Activated CD8-positive, alpha-beta T cell treated with anti-CD3 and anti-CD28 coated beads, Interleukin-2, amount 10 ng/mL, durations not matched to agents 7 days and 5 days (primary cell): ENCODE measurements around the gene ARL6IP4. TPM values are rescaled to one million over a fixed set of nuclear protein-coding genes. Genes with fewer than 3 reads are reported as not detected.
"Not testable (repeated sequence)": the region's sequence is repeated elsewhere in the genome, so short reads cannot be mapped to it uniquely, and the experiment has no call there.

Experiments
- ATAC-seq: fragments of 150-1000 bp; cut with Tn5 transposase; one replicate; pipeline ENCODE4 v1.10.0; 2021; ENCODE audit warnings: moderate library complexity
- CTCF ChIA-PET: fragments of 350-600 bp; sonication (Branson Sonifier 250); formaldehyde crosslinking; loops from one replicate; lab custom pipeline; 2021; ENCODE audit warnings: antibody characterized with exemption; lab: Charles Lee
- POLR2A ChIA-PET: fragments of 350-600 bp; sonication (Branson Sonifier 250); formaldehyde crosslinking; loops from one replicate; lab custom pipeline; 2021; ENCODE audit warnings: antibody characterized with exemption; lab: Charles Lee
- DNase-seq: peaks from one replicate; pipeline ENCODE4 v3.0.0-alpha.2; 2020
- H3K27ac Mint-ChIP-seq: one replicate; pipeline ENCODE4 v1.8.0; 2021; ENCODE audit warnings: mild to moderate bottlenecking, mixed read lengths
- H3K27me3 Mint-ChIP-seq: one replicate; pipeline ENCODE4 v1.8.0; 2021; ENCODE audit warnings: low read depth, mixed read lengths
- H3K36me3 Mint-ChIP-seq: one replicate; pipeline ENCODE4 v1.8.0; 2021; ENCODE audit warnings: low read depth, mixed read lengths
- H3K4me1 Mint-ChIP-seq: one replicate; pipeline ENCODE4 v1.8.0; 2021; ENCODE audit warnings: low read depth, mixed read lengths
- H3K4me3 Mint-ChIP-seq: one replicate; pipeline ENCODE4 v1.8.0; 2021; ENCODE audit warnings: mild to moderate bottlenecking, mixed read lengths
- H3K9me3 Mint-ChIP-seq: one replicate; pipeline ENCODE4 v1.8.0; 2022; ENCODE audit warnings: mixed read lengths; ENCODE audit not compliant: insufficient read depth
- total RNA-seq, 2 experiments: library from RNA; stranded (reverse); gene quantifications; one replicate each; pipeline ENCODE4 v1.2.3, GENCODE V29; 2021

The ARL6IP4 gene
- 100 to 1,000 TPM; 204 to 213 TPM for total RNA-seq

DNA sequence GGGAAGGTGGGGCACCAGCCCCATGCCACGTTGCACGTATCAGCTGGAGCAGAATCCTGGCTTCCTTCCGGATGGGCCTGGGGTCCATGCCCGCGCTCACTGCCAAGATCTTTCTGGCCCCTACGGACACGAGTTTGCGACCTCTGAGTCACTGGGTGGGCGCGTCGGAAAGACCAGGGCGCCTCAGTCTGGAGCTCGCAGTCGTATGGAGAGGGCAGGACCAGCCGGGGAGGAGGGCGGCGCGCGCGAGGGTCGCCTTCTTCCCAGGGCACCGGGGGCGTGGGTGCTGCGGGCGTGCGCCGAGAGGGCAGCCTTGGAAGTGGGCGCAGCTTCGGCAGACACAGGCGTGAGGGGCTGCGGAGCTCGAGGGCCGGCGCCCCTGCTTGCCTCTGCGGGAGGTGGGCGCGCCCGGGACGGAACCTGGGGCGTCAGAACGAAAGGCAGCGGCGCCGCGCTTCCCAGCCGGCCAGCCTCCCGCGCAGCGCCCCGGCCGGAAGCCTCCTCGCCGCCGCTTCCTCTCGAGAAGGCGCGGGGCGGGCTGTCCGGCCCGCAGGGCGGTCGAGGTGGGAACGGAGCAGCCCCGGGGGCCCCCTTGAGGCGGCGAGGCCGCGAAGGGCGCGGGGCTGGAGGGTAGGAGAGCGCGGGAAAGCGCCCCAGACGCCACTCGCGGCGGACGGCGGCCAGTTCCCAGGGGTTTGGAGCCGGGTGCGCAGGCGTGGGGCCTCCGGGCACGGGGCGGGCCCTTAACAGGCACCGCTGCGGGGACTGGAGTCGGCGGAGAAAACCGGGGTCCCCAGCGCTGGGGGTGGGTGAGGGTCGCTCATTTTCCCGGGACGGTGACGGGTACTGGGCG is at the start of gene ARL6IP4:
Gene ARL6IP4, plus strand, starts transcription at position 499 of the 853 bp plus-strand sequence. CDS start 459 bp downstream, outside the sequence.
- DNase-seq: peak; percentile 73
- Mint-ChIP-seq H3K36me3 (peaks cover 41% of the 10 kb centered on the region), H3K27me3 (no peaks in the 10 kb centered on the region), H3K9me3 (no peaks in the 10 kb centered on the region), H3K4me1 (peaks cover 72% of the 10 kb centered on the region), H3K4me3 (peak within 1 kb of the TSS; percentile 85), H3K27ac (peak within 1 kb of the TSS; percentile 94)
- peak; percentile 78 for ATAC-seq
- ChIA-PET CTCF (interaction anchor here (1.0 to 2.4 kb wide), 4 partner anchors 90 to 258 kb away, joined by 3 to 15 read pairs (median 6); partner anchors contain the start of genes MPHOSPH9 and MTRFR), POLR2A (interaction anchor here (0.8 to 0.9 kb wide), 2 partner anchors 64 to 257 kb away, joined by 3 to 5 read pairs; no protein-coding TSS in a partner anchor)

DNA sequence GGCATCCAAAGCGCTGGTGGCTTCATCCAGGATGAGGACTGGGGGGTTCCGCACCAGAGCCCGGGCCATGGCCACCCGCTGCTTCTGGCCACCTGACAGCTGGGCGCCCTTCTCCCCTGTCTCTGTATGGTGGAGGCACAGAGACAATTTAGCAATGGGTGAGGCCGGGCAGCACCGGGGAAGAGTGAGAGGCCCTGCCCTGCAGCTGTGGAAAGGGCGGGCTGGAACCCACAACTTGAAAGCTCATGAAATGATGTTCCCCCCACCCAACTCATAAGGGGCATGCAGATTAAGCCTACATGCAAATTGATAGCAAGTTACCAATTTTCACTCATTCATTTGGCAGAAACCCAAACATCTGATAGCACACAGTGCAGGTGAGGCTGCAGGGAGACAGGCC is 48.3 kb upstream of the ARL6IP4 start:
- DNase-seq: no peak
- peaks cover 13% of the 10 kb centered on the region for H3K4me1 Mint-ChIP-seq
- H3K27me3 Mint-ChIP-seq: no peaks in the 10 kb centered on the region
- no peak for ATAC-seq
- H3K27ac Mint-ChIP-seq: no peak overlapping the region
- CTCF ChIA-PET: no interaction called here
- no peak overlapping the region for H3K4me3 Mint-ChIP-seq
- H3K9me3 Mint-ChIP-seq: no peaks in the 10 kb centered on the region
- POLR2A ChIA-PET: no interaction called here
- H3K36me3 Mint-ChIP-seq: no peaks in the 10 kb centered on the region

- no peaks in the 10 kb centered on the region for H3K36me3 Mint-ChIP-seq
- ChIA-PET CTCF (no interaction called here), POLR2A (no interaction called here)
- no peak overlapping the region for H3K27ac Mint-ChIP-seq
- ATAC-seq: no peak
- no peaks in the 10 kb centered on the region for H3K27me3 Mint-ChIP-seq
- H3K9me3 Mint-ChIP-seq: no peaks in the 10 kb centered on the region
- no peaks in the 10 kb centered on the region for H3K4me1 Mint-ChIP-seq
- H3K4me3 Mint-ChIP-seq: no peak overlapping the region
- DNase-seq: no peak
These were observed 45.8 kb upstream of the ARL6IP4 start for GRCh38 chr12:122934722-122935121.

DNA sequence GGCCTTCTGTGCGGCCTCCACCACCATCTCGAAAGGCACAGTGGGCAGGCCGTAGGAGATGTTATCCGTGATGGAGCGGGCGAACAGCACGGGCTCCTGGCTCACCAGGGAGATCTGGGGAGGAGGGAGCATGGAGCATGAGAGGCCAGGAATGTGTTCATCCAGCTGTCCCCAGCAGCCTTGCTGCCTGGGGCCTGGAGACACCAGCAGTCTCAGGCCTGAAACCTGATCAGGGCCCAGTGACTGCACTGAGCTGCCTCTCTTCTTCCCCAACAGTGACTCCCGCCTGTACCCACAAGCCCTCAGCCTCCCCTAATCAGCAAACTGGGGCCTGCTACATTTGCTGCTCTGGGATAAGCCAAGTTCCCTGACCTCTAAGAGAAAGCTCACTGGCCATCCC is 45.2 kb upstream of the ARL6IP4 start:
- Mint-ChIP-seq H3K36me3 (no peaks in the 10 kb centered on the region), H3K4me3 (no peak overlapping the region), H3K27ac (no peak overlapping the region), H3K9me3 (no peaks in the 10 kb centered on the region), H3K27me3 (no peaks in the 10 kb centered on the region), H3K4me1 (no peaks in the 10 kb centered on the region)
- CTCF ChIA-PET: no interaction called here
- no peak for ATAC-seq
- DNase-seq: no peak
- POLR2A ChIA-PET: no interaction called here

DNA sequence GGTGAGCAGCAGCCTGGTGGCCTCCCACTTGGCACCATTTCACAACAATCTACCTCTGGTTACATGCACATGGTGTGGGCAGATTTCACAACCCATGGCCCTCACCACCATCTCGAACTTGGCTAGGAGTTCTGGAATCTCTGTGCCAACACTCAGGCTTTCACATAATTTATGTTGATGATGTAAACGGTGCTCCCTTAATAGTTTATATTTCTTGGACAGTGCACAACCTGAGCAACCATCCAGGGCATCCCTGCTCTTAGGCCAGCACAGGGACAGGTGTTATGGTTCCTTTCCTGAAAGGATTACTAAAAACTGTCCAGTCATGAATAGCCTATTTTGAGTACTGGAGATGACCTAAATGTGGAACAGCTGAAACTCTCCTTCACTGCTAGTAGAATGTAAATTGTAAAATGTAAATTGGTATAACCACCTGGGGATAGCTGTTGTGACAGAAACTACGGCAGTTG is 42.8 kb upstream of the ARL6IP4 start:
- H3K36me3 Mint-ChIP-seq: no peaks in the 10 kb centered on the region
- H3K27ac Mint-ChIP-seq: no peak overlapping the region
- no peak overlapping the region for H3K4me3 Mint-ChIP-seq
- H3K9me3 Mint-ChIP-seq: no peaks in the 10 kb centered on the region
- ChIA-PET CTCF (interaction anchor here (1.4 to 1.6 kb wide), 2 partner anchors 47 to 77 kb away, joined by 3 to 6 read pairs; no protein-coding TSS in a partner anchor), POLR2A (no interaction called here)
- DNase-seq: no peak
- no peak for ATAC-seq
- peaks cover 3% of the 10 kb centered on the region for H3K4me1 Mint-ChIP-seq
- no peaks in the 10 kb centered on the region for H3K27me3 Mint-ChIP-seq

DNA sequence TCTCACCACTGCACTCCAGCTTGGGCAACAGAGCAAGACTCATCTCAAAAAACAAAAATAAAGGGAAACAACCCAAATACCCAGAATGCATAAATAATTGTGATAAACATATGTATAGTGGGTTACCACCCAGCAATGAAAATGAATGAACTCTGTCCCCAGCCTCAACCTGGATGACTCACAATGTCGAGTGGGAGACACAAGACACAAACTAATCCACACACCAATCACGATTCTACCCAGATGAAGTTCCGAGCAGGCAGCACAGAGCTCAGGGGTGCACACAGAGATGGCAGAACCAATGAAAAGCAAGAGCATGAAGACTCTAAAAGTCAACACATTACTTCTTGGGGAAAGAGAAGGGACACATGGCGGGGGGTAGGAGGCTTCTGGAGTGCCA is 41.4 kb upstream of the ARL6IP4 start:
- H3K27ac Mint-ChIP-seq: no peak overlapping the region
- H3K36me3 Mint-ChIP-seq: no peaks in the 10 kb centered on the region
- DNase-seq: no peak
- ChIA-PET POLR2A (no interaction called here), CTCF (interaction anchor here (1.6 kb wide), 1 partner anchor 79 kb away, joined by 6 read pairs; no protein-coding TSS in a partner anchor)
- no peak for ATAC-seq
- no peak overlapping the region for H3K4me3 Mint-ChIP-seq
- H3K27me3 Mint-ChIP-seq: no peaks in the 10 kb centered on the region
- H3K4me1 Mint-ChIP-seq: peaks cover 13% of the 10 kb centered on the region
- no peaks in the 10 kb centered on the region for H3K9me3 Mint-ChIP-seq

DNA sequence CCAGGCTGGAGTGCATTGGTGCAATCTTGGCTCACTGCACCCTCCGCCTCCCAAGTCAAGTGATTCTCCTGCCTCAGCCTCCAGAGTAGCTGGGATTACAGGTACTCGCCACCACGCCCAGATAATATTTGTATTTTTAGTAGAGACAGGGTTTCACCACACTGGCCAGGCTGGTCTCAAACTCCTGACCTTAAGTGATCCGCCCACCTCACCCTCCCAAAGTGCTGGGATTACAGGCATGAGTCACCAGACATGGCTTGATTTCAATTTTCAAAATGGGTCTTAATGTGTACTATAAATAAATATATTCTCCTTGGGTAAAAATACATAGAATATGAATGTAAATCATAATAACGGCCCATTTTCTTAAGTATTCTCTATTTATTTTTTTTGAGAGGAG is 39.1 kb upstream of the ARL6IP4 start:
- H3K4me3 Mint-ChIP-seq, H3K27me3 Mint-ChIP-seq, H3K9me3 Mint-ChIP-seq, H3K36me3 Mint-ChIP-seq, POLR2A ChIA-PET, H3K27ac Mint-ChIP-seq, ATAC-seq, DNase-seq: not testable (repeated sequence)
- H3K4me1 Mint-ChIP-seq: peaks cover 24% of the 10 kb centered on the region
- CTCF ChIA-PET: interaction anchor here (0.7 kb wide), 1 partner anchor 53 kb away, joined by 3 read pairs; no protein-coding TSS in a partner anchor

DNA sequence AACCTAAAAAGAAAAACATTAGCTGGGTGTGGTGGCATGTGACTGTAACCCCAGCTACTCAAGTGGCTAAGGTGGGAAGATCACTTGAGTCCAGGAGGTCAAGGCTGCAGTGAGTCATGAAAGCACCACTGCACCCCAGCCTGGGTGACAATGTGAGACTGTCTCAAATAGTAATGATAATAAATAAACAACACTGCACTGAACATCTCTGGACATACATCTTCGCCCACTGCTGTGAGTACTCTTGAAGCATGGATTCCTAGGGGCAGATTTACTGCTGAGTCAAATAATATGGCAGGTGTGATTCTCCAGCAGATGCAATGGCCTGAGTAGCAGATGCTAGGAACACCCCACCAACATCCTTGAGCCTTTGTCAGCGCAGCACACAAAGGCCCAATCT is 37.8 kb upstream of the ARL6IP4 start:
- ATAC-seq (no peak), DNase-seq (no peak)
- Mint-ChIP-seq H3K36me3 (no peaks in the 10 kb centered on the region), H3K9me3 (no peaks in the 10 kb centered on the region), H3K27me3 (no peaks in the 10 kb centered on the region), H3K4me1 (peaks cover 37% of the 10 kb centered on the region), H3K4me3 (no peak overlapping the region), H3K27ac (no peak overlapping the region)
- ChIA-PET POLR2A (no interaction called here), CTCF (no interaction called here)

GRCh38 chr12:122943196-122943595 is 37.3 kb upstream of the ARL6IP4 start:
- ChIA-PET POLR2A (no interaction called here), CTCF (no interaction called here)
- ATAC-seq: no peak

DNA sequence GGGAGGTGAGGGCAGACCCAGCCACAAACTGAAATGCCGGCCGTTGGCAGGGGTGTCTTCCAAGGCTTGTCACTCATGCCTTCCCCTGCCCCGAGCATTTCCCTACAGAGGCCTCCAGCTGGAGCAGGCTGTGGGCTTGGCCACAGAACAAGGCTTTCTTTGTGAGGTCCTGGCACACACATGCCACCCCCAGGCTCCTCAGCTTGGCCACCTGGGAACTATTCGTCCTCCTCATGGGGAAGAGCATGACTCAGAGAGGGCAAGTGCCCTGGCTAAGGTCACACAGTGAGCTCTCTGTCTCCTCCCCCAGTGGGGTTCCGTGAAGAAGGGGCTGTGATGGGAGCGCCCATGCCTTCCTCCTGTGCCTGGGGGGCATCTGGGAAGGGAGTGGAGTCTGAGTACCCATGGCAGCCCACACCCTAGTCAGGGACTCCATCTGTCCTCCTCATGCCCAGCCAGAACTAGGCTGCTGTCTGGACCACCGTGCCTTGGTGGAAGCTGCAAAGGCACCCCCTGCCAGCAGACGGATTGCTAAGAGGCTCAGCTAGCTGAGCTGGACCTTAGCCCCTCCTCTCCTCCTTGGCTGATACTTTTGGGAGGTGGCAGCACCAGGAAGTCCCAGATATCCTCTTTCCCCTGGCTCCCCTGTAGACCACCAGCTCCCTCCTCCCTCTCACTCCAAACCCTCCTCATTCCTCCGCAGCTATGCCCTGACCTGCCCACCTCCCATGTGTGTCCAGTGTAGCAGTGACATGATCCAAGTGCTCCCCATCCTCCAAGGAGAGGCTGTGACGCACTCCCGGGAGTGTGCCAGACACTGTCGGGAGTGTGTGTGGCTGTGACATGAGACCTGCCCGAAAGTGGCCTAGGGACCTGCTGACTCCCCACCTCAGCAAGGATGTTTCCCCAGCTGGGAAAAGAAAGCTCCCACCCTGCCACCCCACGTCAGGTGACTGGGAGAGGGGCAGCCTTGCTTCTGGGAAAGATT is 35.6 kb upstream of the ARL6IP4 start:
- CTCF ChIA-PET: interaction anchor here (0.6 to 15.1 kb wide), 3 partner anchors 63 to 149 kb away, joined by 3 to 204 read pairs (median 30); no protein-coding TSS in a partner anchor
- ATAC-seq: no peak
- H3K27me3 Mint-ChIP-seq: no peaks in the 10 kb centered on the region
- H3K9me3 Mint-ChIP-seq: no peaks in the 10 kb centered on the region
- H3K27ac Mint-ChIP-seq: peak overlapping the region; percentile 46
- no peaks in the 10 kb centered on the region for H3K36me3 Mint-ChIP-seq
- no peak for DNase-seq
- POLR2A ChIA-PET: interaction anchor here (0.8 kb wide), 1 partner anchor 77 kb away, joined by 3 read pairs; no protein-coding TSS in a partner anchor
- H3K4me3 Mint-ChIP-seq: no peak overlapping the region
- peaks cover 43% of the 10 kb centered on the region for H3K4me1 Mint-ChIP-seq

More at GRCh38 chr12:122943196-122943595, 37.3 kb upstream of the ARL6IP4 start:
- DNase-seq: no peak
- no peaks in the 10 kb centered on the region for H3K36me3 Mint-ChIP-seq
- no peaks in the 10 kb centered on the region for H3K9me3 Mint-ChIP-seq
- no peak overlapping the region for H3K4me3 Mint-ChIP-seq
- no peaks in the 10 kb centered on the region for H3K27me3 Mint-ChIP-seq
- H3K4me1 Mint-ChIP-seq: peaks cover 41% of the 10 kb centered on the region
- no peak overlapping the region for H3K27ac Mint-ChIP-seq

- Mint-ChIP-seq H3K27ac (peak overlapping the region; percentile 71), H3K4me1 (peaks cover 43% of the 10 kb centered on the region), H3K9me3 (no peaks in the 10 kb centered on the region), H3K4me3 (peak overlapping the region; percentile 31), H3K36me3 (no peaks in the 10 kb centered on the region), H3K27me3 (no peaks in the 10 kb centered on the region)
- peak; percentile 85 for DNase-seq
- ChIA-PET POLR2A (interaction anchor here (0.6 to 1.3 kb wide), 3 partner anchors 51 to 175 kb away, joined by 3 to 4 read pairs (median 4); partner anchors contain the start of gene VPS37B), CTCF (interaction anchor here (1.0 to 15.1 kb wide), 9 partner anchors 38 to 153 kb away, joined by 3 to 204 read pairs (median 6); no protein-coding TSS in a partner anchor)
- peak; percentile 90 for ATAC-seq
These were observed 33.7 kb upstream of the ARL6IP4 start for GRCh38 chr12:122946690-122947341.
